ENCODE data around the gene LRRC49.

DNA sequence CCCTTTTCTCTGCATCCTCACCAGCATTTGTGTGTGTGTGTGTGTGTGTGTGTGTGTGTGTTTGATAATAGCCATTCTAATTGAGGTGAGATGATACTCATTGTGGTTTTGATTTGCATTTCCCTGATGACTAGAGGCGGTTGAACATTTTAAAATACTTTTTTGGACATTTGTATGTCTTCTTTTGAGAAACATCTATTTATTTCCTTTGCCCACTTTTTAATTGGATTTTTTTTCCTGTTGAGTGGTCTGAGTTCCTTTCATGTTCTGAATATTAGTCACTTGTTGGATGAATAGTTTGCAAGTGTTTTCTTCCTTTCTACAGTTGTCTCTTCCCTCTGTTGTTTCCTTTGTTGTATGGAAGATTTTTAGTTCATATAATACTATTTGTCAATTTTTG, 168.4 kb downstream of the LRRC49 start:
- TF ChIP-seq, protein P1, sequence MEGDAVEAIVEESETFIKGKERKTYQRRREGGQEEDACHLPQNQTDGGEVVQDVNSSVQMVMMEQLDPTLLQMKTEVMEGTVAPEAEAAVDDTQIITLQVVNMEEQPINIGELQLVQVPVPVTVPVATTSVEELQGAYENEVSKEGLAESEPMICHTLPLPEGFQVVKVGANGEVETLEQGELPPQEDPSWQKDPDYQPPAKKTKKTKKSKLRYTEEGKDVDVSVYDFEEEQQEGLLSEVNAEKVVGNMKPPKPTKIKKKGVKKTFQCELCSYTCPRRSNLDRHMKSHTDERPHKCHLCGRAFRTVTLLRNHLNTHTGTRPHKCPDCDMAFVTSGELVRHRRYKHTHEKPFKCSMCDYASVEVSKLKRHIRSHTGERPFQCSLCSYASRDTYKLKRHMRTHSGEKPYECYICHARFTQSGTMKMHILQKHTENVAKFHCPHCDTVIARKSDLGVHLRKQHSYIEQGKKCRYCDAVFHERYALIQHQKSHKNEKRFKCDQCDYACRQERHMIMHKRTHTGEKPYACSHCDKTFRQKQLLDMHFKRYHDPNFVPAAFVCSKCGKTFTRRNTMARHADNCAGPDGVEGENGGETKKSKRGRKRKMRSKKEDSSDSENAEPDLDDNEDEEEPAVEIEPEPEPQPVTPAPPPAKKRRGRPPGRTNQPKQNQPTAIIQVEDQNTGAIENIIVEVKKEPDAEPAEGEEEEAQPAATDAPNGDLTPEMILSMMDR (optimal IDR thresholded peaks at IDR 0.05 in 1 of 3, IDR thresholded peaks at IDR 0.05 in 1 of 3, conservative IDR thresholded peaks at IDR 0.05 in 1 of 3; ENCODE audit: extremely low read depth in 1 of 3, insufficient read depth in 2 of 3, low read length in 3 of 3) = no peak
- TF ChIP-seq EZH2 (IDR thresholded peaks at IDR 0.05; ENCODE audit: low read length) = no peak

Measured in keratinocyte (primary cell).